D721Med (cell line): ENCODE results near the gene ZNF175.

Experiments
- DNase-seq: peaks from one replicate; pipeline ENCODE4 v3.0.0; 2011; ENCODE audit warnings: low spot score; ENCODE audit not compliant: insufficient read length
- FAIRE-seq: peaks from 2 replicates; lab custom pipeline; 2011; peaks lifted over from hg19 to GRCh38; lab: Jason Lieb, UNC
- TF ChIP-seq, protein P1 (sequence below): IDR thresholded peaks from 2 replicates; pipeline ENCODE4 v1.5.1; 2012; ENCODE audit warnings: mild to moderate bottlenecking, control low read depth; ENCODE audit not compliant: insufficient read depth; ENCODE audit errors: missing control alignments

ZNF175 gene

DNA sequence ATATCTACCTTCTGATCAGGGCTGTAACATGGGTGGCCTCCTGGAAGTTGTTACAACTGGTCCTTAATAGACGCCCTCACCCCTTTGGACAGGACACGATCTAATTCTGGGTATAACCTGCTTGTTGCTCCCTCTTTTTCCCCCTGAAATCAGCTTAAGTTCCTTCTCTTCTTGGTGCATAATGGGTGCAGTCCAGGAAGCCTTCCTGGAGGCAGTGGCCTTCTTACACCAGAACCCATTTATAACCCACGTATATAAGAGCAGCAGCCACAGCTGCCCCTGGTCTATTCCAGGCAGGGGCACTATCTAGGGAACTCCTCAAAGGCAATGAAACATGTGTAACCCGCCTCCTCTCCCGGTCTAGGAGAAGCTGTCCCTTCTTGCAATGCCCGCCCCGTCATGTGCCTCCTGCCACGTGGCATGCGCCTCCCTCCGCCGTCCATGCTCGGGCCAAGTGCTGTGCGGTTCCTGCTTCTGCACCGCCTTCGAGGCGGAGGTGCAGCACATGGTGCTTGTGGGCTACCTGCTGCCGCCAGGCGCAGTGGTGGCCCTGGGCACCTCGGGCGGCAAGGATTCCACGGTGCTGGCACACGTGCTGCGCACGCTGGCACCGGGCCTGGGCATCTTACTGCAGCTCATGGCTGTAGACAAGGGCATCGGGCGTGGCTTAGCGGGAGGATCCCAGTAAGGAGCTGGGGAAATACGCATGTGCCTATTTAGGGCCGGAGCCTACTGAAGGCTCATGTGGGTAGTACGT, 27.3 kb downstream of the ZNF175 start:
- TF ChIP-seq, protein P1, sequence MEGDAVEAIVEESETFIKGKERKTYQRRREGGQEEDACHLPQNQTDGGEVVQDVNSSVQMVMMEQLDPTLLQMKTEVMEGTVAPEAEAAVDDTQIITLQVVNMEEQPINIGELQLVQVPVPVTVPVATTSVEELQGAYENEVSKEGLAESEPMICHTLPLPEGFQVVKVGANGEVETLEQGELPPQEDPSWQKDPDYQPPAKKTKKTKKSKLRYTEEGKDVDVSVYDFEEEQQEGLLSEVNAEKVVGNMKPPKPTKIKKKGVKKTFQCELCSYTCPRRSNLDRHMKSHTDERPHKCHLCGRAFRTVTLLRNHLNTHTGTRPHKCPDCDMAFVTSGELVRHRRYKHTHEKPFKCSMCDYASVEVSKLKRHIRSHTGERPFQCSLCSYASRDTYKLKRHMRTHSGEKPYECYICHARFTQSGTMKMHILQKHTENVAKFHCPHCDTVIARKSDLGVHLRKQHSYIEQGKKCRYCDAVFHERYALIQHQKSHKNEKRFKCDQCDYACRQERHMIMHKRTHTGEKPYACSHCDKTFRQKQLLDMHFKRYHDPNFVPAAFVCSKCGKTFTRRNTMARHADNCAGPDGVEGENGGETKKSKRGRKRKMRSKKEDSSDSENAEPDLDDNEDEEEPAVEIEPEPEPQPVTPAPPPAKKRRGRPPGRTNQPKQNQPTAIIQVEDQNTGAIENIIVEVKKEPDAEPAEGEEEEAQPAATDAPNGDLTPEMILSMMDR, result no peak
- DNase-seq (no peak), FAIRE-seq (no peak)

DNA sequence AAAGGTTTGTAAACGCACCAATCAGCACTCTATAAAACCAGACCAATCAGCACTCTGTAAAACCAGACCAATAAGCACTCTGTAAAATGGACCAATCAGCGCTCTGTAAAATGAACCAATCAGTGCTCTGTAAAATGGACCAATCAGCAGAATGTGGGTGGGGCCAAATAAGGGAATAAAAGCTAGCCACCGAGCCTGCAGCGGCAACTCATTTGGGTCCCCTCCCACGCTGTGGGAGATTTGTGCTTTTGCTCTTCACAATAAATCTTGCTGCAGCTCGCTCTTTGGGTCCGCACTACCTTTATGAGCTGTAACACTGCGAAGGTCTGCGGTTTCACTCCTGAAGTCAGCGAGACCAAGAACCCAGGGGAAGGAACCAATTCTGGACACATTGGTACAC, 28.0 kb downstream of the ZNF175 start:
- DNase-seq (no peak), FAIRE-seq (no peak)
- TF ChIP-seq, protein P1, result no peak

DNA sequence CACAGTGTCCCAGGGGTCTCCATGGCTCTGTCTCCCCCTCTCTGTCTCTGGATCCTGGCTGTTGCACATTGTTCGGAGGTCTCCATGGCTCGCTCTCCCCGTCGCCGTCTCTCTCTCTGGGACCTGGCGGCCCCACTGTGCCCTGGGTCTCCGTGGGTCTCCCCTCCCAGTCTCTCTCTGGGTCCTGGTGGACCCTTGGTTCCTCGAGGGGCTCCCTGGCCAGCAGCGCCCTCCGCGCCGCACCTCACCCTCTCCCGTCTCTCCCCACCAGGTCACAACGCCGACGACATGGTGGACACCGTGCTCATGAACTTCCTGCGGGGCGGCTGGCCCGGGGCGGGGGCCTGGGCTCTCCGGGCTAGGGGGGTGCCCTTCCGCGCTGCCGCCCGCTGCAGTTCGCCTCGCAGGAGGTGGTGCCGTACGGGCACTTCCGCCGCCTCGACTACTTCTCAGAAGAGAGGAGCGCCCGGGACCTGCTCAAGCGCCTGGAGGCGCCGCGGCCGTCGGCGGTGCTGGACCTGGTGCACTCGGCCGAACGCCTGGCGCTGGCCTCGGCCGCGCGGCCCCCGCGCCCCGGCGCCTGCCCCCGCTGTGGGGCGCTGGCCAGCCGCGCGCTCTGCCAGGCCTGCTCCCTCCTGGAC, 30.0 kb downstream of the ZNF175 start:
- TF ChIP-seq, protein P1, result no peak
- FAIRE-seq (no peak), DNase-seq (no peak)

DNA sequence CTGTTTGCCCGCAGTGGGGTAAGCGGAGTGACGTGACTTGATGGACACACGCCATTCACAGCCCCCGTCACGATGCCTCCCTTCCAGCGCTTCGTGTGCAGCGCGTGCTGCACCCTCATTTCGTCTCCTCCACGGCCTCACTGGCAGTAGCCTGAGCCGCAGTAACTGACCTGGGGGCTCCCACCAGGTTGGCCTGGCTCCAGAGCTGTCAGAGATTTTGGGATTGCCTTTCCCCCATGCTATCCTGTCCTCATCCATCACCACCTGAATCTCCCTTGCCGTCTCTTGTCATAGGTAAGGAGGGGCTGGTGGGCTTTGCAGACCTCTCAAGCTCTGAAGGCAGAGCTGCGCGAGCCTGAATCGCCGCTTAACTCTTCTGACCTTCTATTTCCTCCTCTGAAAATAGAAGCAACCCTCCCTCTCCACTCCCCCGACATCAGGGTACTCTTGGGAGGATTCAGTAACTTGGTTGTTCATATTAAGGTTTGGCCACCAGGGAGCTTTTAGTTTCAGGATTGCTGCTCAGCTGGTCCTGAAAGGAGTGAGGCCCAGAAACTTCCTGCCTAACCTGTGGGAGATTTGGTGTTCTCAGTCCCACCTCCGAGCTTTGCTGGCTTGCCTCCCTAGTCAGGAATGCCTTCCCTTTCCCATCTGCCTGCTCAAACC, 31.2 kb downstream of the ZNF175 start:
- DNase-seq (no peak), FAIRE-seq (no peak)
- TF ChIP-seq, protein P1, result no peak

DNA sequence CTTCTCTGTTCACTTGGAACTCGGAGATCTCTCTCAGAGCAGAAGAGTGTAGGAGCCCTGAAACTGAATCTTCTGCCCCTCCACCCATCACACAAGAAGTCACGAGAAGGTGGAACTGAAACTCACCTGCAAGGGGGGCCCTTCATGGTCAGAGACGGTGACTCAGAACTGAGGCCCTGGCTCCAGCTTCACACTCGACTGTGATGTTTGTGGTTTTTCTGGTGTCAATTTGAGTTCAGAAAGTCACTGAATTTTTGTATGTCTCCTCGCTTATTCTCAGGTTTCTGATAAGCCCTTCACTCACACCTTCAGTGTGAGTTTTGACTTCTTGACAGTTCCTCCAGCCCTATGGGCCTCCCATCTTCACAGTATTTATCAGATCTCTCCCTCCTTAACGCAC, 36.0 kb downstream of the ZNF175 start:
- TF ChIP-seq, protein P1, result no peak
- FAIRE-seq (no peak), DNase-seq (no peak)

DNA sequence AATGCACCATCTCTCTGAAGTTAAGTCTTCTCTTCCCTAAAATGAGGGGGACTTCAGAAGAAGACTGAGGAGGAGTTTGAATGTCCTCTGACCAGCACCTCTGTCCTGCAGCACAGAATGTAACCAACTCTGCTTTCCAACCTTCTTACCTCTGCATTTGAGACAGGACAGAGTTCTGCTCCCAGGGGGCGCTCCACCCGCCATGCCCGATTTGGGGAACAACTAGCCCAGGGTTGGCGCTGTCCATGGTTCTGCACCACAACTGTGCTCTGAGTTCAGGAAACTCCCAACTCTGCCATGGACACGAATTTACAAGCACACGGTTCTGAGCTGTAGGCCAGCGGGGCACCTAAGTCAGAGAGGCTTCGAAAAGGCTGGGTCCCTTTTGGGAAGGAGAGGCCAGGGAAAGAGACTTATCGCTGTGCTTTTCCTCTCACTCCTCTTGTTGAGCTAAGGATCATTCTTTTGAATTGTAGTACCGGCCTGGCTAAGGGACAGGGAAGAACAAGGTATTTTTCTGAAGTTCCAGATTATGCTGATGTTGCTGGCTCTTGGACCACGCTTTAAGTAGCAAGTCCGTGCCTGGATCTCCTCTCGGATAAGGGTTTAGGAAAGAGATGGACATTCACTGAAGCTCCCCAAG, 37.0 kb downstream of the ZNF175 start:
- TF ChIP-seq, protein P1, result peak; percentile 52
- FAIRE-seq (no peak), DNase-seq (no peak)
